ENCODE measurements around the gene ELOVL7.

DNA sequence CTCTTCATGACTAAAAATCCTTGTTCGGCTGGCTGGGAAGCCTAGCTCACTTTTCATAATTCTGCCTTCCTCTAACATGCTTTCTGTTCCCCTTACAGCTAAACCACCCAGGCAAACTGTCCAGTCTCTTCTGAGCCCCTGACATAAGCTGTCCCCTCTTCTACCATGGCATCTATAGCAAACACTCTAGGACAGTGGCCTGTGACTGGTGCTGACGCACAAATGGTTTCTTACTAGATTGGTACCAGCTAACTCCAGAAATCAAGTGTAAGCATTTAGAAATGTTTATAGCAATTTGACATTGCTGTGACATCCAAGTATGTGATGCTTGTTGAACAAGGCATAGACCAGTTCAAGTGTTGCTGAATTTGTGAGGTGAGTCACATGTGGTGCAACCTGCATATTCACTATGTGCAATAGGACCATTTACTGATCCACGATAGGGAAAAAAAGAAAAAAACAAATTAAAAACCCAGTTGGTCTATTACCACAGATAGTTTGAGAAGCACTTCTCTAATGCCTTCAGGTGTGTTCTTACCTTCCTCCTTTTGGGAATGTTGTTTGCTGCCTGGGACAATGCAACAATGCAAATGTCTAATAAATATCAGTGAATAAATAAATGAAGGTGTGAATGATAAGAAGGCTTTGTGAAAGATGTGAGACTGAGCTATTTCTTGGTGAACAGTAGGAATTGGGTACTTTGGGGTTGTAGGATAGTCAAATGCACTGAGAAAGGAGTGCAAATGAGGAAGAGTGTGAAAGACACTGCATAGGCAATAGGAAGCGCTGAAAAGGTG is 22.4 kb downstream of the ELOVL7 start:
- TF ChIP-seq POLR2AphosphoS5 (IDR thresholded peaks at IDR 0.05) = no peak
- TF ChIP-seq CTCF (IDR thresholded peaks at IDR 0.05) = no peak

All from suprapubic skin (tissue), 3 donors.